Activated T-cell treated with anti-CD3 and anti-CD28 coated beads, Interleukin-2, amount 50 U/mL, for 24 hours (primary cell): ENCODE measurements around the gene CLDN17.

Experiments used
- DNase-seq: peaks from one replicate; pipeline ENCODE4 v3.0.0-alpha.2; 2020
- H3K27ac Mint-ChIP-seq: 2 replicates; pipeline ENCODE4 v1.8.0; 2020; ENCODE audit warnings: mild to moderate bottlenecking, mixed read lengths
- H3K27me3 Mint-ChIP-seq: 2 replicates; pipeline ENCODE4 v1.8.0; 2020; ENCODE audit warnings: mixed read lengths
- H3K36me3 Mint-ChIP-seq: 2 replicates; pipeline ENCODE4 v1.8.0; 2020; ENCODE audit warnings: low read depth, mixed read lengths
- H3K4me1 Mint-ChIP-seq: 2 replicates; pipeline ENCODE4 v1.8.0; 2020; ENCODE audit warnings: low read depth, mixed read lengths
- H3K4me3 Mint-ChIP-seq: 2 replicates; pipeline ENCODE4 v1.8.0; 2020; ENCODE audit warnings: mild to moderate bottlenecking, moderate library complexity, mixed read lengths
- H3K9me3 Mint-ChIP-seq: 2 replicates; pipeline ENCODE4 v1.8.0; 2020; ENCODE audit warnings: mixed read lengths

Gene CLDN17

DNA sequence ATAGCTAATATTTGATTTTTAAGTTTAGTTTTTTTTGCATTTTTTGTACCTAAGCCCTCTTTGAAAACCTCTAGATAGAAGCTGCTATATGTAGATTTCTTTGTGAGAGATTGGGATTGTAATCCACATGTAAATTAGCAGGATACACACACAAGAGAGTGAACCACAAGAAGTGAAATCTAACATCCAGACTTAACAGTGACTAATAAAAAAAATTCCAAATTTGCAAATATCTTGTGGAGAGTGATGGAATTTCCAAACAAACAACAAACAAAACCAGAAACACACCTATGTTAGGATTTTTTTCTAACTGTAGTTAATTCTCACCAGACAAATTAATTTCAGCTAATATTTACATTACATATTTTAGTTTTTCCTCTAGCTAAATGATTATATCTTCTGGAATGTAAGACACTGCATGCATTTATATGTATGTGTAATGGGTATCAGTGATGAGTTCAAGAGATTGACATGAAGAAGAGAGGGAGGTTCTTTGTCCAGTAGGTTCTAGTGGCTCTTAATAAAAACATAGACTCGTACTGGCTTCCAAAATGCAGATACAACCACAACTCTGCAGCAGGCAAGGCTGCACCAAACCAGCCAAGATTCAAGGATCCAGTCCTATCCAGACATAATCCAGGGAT, 12.8 kb downstream of the CLDN17 start:
- H3K27ac Mint-ChIP-seq = no peak overlapping the region
- no peak overlapping the region for H3K4me3 Mint-ChIP-seq
- DNase-seq = no peak
- H3K27me3 Mint-ChIP-seq = no peaks in the 10 kb centered on the region
- no peaks in the 10 kb centered on the region for H3K36me3 Mint-ChIP-seq
- H3K4me1 Mint-ChIP-seq = no peaks in the 10 kb centered on the region
- peaks cover 2% of the 10 kb centered on the region for H3K9me3 Mint-ChIP-seq

DNA sequence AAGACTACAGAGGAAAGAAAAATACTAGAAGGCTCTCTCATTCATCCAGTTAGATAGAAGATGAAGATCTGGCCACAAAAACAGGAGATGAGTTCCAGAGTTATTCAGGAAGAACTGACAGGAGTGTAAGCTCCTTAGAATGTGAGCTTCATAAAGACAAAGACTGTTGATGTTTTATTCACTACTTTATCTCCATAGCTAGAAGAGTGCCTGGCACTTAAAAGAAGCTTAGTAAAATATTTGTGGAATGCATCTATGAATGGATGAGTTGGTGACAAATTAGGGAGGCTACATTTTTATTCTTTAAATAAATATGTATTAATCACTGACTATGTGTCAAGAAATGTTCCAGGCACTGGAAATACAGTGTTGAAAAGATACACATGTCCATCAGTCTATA, 13.8 kb downstream of the CLDN17 start:
- Mint-ChIP-seq H3K4me1 (no peaks in the 10 kb centered on the region), H3K36me3 (no peaks in the 10 kb centered on the region), H3K27ac (no peak overlapping the region), H3K27me3 (no peaks in the 10 kb centered on the region), H3K4me3 (no peak overlapping the region), H3K9me3 (peaks cover 2% of the 10 kb centered on the region)
- no peak for DNase-seq

DNA sequence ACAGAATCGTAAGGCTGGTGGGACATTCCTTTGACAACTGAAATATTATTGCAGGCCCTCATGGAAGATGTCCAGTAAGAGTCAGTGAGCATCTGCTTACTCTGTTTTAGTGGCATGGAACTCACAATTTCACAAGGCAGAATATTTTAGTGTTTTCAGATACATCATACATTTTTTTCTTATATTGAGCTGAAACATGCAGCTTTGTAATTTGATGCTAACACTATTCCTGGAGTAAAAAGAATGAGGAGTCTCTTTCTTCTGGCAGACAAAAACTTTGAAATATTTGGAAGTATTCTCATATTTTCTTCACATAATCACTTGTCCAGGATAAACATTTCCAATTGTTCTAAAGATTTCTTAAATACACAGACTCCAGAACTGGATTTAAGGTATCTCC, 17.7 kb downstream of the CLDN17 start:
- no peak overlapping the region for H3K4me3 Mint-ChIP-seq
- no peaks in the 10 kb centered on the region for H3K4me1 Mint-ChIP-seq
- peaks cover 8% of the 10 kb centered on the region for H3K9me3 Mint-ChIP-seq
- H3K27me3 Mint-ChIP-seq = no peaks in the 10 kb centered on the region
- no peaks in the 10 kb centered on the region for H3K36me3 Mint-ChIP-seq
- no peak overlapping the region for H3K27ac Mint-ChIP-seq
- DNase-seq = no peak

DNA sequence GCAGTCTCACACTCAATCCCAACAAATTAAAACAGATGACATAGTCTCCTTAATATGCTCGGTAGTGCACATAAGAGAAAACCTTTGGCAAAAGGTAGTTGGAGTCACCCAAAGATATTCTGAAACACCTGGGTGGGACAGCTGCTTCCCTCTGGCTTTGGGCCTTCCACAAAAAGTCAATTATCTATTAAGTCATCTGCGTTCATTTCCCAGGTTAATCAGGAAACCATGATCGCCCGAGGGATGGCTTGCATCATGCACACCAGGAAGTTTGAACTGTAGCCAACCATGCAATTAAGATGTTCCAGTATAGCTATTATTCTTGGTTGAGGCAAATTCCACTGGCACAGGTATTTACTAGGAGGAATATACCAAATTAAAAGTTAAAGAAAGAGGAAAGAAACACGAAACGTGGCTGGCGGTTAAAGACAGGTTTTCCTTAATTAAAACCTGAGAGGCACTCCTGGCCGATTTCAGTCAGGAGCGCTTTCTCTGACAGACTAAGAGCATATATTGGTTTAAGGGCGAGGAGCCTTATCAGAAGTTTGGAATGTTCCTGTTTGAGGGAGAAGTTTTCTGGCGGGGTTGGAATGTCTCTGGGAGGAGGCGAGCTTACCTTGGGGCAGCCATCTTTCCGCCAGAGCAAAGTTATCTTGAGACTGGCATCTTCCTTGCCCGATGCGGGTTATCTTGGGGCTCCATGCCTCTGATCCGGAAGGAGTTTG, 19.9 kb downstream of the CLDN17 start:
- DNase-seq = no peak
- H3K27ac Mint-ChIP-seq = no peak overlapping the region
- peaks cover 8% of the 10 kb centered on the region for H3K9me3 Mint-ChIP-seq
- no peaks in the 10 kb centered on the region for H3K4me1 Mint-ChIP-seq
- no peaks in the 10 kb centered on the region for H3K36me3 Mint-ChIP-seq
- H3K27me3 Mint-ChIP-seq = no peaks in the 10 kb centered on the region
- no peak overlapping the region for H3K4me3 Mint-ChIP-seq

DNA sequence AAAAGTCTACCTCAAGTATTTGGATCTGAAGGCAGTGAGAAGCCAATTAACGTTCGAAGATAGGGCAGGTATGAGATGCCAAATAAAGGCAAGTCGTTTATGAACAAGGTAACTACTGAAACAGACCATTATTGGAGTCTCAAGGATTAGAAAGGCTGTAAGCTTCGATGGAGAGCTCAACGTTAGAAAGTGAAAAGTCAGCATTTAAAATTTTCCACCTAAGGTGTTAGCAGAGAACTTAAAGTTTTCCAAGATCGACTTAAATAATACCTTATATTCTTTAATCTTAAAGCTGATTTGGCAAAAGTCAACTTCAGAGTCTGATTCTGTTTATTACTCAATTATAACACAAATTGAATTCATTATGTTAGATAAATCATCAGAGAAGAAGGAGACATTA, 28.1 kb downstream of the CLDN17 start:
- no peak overlapping the region for H3K27ac Mint-ChIP-seq
- DNase-seq = no peak
- no peaks in the 10 kb centered on the region for H3K36me3 Mint-ChIP-seq
- no peaks in the 10 kb centered on the region for H3K4me1 Mint-ChIP-seq
- no peaks in the 10 kb centered on the region for H3K27me3 Mint-ChIP-seq
- no peak overlapping the region for H3K4me3 Mint-ChIP-seq
- no peaks in the 10 kb centered on the region for H3K9me3 Mint-ChIP-seq

DNA sequence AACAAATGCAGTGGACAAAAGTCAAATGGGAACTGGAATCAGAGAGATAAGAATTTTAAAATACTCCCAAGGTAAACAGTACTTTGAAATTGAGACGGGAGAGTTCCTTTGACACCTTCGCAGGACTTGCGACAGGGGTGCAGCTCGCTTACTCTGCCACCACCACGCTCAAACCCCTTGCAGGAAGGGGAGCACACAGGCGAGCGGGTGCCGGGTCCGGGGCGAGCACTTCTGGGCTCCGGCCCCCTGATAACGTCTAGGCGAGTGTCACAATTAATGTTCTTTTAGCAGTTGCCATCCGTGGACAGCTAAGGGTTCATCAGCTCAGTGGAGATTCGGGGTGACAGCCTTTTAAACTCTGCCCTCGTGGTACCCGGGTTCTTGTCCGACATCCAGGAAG, 37.4 kb downstream of the CLDN17 start:
- no peak for DNase-seq
- no peak overlapping the region for H3K4me3 Mint-ChIP-seq
- H3K27me3 Mint-ChIP-seq = no peaks in the 10 kb centered on the region
- H3K27ac Mint-ChIP-seq = no peak overlapping the region
- H3K36me3 Mint-ChIP-seq = no peaks in the 10 kb centered on the region
- H3K9me3 Mint-ChIP-seq = no peaks in the 10 kb centered on the region
- H3K4me1 Mint-ChIP-seq = no peaks in the 10 kb centered on the region

DNA sequence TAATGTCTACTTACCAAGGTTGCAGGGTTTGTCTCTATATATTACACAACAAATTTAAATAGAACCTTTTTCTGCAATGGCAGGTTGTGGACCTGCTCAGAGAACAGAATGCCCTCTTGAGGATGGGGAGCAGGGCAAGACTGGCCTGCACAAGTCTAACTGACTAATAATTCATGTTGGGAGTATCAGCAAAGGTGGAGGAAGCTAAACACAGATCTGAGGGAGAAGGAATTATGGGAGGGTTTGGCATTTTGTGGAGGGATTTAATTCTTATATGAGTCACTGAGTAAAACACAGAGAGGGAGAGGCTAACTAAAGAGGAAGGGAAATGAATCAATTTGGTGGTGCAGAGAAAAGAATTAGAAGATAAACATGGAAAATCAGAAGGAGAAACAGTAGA, 40.0 kb downstream of the CLDN17 start:
- Mint-ChIP-seq H3K27me3 (no peaks in the 10 kb centered on the region), H3K27ac (no peak overlapping the region), H3K4me3 (no peak overlapping the region), H3K4me1 (no peaks in the 10 kb centered on the region), H3K9me3 (no peaks in the 10 kb centered on the region), H3K36me3 (no peaks in the 10 kb centered on the region)
- DNase-seq = no peak

DNA sequence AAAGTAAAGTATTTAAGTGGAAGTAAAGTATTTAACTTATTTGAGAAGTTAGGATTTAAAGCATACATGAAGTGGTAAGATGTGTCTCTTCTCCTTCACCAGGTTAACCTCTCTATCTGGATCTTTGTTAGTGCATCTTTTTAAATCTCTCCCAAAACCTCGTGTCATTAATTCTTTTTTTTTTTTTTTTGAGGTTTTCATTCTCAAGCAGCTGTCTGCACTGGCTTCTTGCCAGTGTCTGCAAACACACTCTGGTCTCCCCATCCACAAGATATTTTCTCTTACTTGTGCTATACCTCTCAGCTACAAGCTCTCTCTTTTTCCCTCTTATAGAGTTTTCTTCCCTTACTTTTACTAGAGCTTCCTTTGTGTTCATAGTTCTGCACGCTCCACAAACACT, 49.0 kb downstream of the CLDN17 start:
- Mint-ChIP-seq H3K36me3 (no peaks in the 10 kb centered on the region), H3K27ac (no peak overlapping the region), H3K9me3 (no peaks in the 10 kb centered on the region), H3K4me3 (no peak overlapping the region), H3K27me3 (no peaks in the 10 kb centered on the region), H3K4me1 (no peaks in the 10 kb centered on the region)
- DNase-seq = no peak

DNA sequence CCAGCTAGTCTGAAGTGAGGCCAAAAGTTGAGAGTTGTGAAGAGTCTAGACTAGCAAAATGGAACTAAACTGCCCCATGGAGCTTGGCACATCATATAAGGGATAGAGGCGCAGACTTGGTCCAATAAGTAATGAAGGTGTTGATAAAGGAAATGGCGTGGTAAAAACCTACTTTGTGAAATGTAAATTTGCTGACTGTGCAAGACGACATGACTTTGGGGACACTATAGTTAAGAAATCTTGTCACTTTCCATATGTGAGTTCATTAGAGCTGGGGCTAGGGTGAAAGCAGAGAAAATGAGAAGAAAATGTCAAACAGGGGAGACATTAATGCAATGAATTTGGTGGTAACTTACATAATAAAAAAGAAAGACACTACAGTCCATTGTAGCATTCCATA, 50.1 kb downstream of the CLDN17 start:
- Mint-ChIP-seq H3K27me3 (no peaks in the 10 kb centered on the region), H3K27ac (no peak overlapping the region), H3K36me3 (no peaks in the 10 kb centered on the region), H3K9me3 (no peaks in the 10 kb centered on the region), H3K4me3 (no peak overlapping the region), H3K4me1 (no peaks in the 10 kb centered on the region)
- no peak for DNase-seq
